ENCODE measurements around the gene MYO5C.
"Not testable (repeated sequence)": the region's sequence is repeated elsewhere in the genome, so short reads cannot be mapped to it uniquely, and the experiment has no call there.

MYO5C gene

DNA sequence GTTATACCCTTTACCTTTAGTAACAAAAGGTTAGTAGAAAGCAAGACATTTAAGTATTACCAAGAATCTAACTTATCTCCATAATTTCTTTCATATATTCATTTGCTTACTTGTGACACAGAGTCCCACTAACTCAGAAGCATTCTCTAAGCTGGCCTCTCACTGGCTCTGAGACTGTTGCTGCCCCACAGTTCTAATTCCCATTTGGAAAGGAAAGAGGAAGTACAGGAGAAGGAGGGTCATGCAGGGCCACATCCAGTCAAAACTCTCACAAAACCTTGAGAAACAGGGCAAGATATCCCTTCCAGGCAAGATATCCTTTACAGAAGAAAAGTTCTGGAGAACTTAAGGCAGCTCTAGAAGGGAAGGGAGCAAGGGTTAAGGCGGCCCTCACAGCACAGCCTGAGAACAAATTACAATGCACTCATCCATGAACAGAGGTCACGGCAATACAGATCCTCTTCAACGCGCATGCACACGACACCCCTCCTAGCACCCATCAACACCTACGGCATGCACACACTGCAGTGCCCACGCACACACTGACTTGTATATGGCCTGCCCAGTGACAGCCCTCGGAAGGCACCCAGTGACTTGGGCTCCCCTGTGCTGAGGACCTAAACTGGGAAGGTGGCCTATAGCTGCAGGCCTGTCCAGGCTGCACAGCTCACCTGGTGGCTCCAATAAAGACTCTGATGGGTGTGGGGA, 13.0 kb upstream of the MYO5C start:
- DNase-seq (ENCODE audit: low spot score) = no peak

DNA sequence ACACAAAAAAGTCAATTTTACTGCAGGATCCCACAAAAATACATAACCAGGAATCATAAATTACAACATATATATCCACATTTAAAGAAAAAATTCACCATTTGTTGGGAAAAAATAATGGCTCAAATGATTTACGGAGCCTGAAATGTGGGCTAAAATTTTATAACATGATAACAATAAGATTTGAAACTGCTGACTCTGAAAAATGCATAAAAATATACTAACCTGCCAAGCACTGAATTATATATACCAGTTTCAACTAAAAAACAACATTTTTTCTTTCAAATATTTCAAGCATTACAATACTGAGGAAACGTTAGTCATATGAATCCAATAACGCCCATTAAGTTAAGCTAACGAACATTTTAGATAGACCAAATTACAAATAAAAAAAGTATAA, 12.2 kb upstream of the MYO5C start:
- DNase-seq (ENCODE audit: low spot score) = no peak

GRCh38 chr15:52306270-52306669, 10.7 kb upstream of the MYO5C start:
- no peak for DNase-seq (ENCODE audit: low spot score)

GRCh38 chr15:52303093-52303772, 7.6 kb upstream of the MYO5C start:
- no peak for DNase-seq (ENCODE audit: low spot score)

GRCh38 chr15:52301265-52301847, 5.8 kb upstream of the MYO5C start:
- DNase-seq (ENCODE audit: low spot score) = no peak

DNA sequence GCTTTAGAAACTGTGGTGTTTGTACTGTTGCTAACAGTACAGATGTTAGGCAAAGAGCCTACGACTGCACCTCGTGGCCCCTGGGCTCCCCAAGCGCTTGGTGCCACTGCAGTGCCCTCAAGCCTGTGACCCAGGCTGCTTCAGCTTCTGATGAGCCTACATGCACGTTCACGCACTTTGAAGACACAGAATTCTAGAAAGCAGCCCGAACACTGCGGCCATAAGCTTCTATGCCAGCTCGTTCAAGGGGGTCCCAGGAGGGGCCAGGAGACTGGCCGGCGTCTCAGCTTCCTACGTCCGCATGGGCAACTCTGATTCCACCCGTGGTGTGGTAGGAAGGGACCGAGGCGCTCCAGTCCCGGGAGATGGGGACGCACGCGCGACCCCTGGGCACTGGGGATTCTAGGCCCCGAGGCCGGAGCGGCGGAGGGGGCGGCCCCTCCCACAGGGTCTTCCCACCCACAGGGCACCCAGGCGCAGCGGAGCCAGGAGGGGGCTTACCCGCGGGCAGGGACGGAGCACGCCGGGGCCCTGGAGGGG, 653 bp downstream of the MYO5C start:
- DNase-seq (ENCODE audit: low spot score) = peak; percentile 23

DNA sequence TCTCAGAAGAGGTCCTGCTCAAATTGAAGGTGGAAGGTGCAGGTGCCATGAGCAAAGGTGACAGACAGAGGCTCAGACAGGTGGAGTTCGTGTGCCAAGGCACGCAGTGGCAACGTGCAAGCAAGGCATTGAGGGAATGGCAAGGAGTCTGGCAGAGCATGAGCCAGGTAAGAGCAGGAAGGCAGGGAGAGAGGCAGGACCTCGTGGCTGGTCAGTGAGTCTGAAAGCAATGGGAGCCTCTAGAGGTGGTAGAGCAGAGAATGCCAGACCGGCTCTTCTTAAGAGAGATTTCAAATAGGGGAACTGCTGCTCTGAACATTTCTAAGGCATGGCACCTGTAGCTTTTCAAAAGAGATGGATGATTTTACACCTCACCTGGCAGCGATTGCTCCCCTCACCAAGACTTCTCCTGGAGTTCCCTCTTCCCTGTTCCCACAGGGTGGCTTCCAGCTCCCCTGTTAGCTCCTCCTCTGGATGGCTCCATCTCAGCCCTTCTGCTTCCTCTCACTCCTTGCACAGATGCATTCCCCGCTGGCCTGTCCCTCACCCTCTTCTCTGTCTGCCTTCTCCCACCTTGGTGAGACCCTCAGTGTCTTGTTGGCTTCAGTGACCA, 2.7 kb downstream of the MYO5C start:
- DNase-seq (ENCODE audit: low spot score) = no peak

DNA sequence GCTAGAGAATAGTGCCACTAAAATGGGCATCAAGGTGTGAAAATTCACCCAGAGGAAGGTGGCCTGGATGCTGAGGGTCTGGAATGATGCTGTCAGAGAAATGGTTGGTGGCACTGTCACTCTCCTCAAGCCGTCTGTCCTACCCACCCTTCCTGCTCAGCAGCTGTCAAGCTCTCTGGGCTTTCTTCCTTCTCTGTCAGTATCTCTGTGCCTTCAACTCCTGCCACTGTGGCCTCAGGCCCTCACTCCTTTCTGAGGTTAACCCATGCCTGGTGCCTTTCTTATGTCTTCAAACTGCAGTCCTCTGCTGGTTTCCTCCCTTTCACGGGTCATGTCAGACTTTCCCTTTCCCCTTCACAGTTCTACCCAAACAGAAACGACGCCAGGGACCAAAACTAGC, 4.4 kb downstream of the MYO5C start:
- DNase-seq (ENCODE audit: low spot score) = no peak

GRCh38 chr15:52290800-52291199, 4.8 kb downstream of the MYO5C start:
- no peak for DNase-seq (ENCODE audit: low spot score)

- DNase-seq (ENCODE audit: low spot score) = no peak
Observed at GRCh38 chr15:52290329-52290728, 5.3 kb downstream of the MYO5C start.

DNA sequence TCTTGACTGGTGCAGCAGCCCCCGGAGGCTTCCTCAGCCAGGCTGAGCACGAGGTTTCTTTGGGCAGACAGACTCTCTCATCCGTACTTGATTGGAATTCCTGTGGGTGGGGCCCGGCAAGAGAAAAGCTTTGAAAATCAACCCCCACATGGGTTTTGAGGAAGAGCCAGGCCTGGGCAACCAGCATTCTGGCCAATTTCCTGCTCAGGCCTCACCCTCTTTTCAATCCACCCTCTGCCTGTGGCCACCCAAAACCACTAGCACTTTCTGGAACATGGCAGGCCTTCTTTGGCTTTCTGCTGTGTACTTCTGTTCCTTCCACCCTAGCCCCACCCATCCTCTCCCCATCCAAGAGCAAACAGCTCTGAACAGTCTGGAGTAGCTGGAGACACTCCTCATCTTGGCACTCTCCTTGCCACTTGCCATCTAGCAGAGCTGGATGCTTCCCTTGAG, 5.9 kb downstream of the MYO5C start:
- peak; percentile 17 for DNase-seq (ENCODE audit: low spot score)

GRCh38 chr15:52288986-52289385, 6.6 kb downstream of the MYO5C start:
- no peak for DNase-seq (ENCODE audit: low spot score)

- no peak for DNase-seq (ENCODE audit: low spot score)
Observed at GRCh38 chr15:52288051-52288942, 7.3 kb downstream of the MYO5C start.

DNA sequence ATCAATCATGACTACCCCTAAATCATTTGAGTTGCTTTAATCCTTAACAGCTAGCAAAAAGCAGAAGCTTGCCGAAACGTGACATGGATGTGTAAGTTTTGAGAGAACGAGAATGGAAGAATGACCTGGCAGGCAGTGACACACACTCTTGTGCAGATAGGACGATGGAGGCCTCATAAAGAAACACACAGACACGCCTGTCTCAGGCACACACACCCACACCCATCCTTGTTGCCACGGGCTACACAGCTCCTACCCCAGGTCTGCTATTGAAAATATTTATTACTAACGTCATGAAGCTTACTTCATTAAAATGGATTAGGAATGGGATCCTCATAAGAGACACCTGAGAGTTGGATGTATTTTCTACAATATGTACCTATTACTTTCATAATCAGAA, 8.5 kb downstream of the MYO5C start:
- no peak for DNase-seq (ENCODE audit: low spot score)

- DNase-seq (ENCODE audit: low spot score) = not testable (repeated sequence)
Observed at GRCh38 chr15:52285941-52286340, 9.7 kb downstream of the MYO5C start.

DNA sequence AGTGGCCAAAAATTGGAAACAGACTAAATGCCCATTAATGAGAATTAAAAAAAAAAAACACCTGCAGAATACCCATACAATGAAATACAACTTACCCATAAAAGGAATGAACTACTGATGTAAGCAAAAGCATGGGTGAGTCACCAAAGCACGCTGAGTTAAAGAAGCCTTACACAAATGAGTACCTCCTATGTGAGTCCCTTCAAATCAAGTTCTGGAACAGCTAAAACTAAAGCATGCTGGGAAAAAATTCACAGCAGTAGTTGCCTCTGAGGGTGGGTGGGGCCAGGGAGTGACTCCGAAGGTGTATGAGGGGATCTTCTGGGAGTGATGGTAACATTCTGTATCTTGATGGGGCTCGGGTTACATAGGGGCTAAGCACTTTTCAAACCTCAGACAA, 11.4 kb downstream of the MYO5C start:
- DNase-seq (ENCODE audit: low spot score) = no peak

DNA sequence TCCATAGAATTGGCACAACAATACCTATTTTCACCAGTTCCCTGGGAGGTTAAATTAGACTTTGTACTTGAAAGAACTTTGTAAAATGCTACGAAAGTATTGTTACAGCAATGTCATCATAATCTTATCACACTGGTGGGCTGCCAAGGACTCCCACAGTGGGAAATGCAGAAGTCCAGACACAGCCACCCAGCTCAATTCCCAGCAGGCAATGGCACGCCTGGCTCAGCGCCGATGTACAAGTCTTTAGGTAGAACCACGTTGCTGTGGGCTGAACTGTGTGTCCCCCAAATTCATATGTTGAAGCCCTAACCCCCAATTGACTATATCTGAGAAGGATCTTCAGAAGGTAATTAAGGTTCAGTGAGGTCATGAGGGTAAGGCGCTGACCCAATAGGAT, 12.3 kb downstream of the MYO5C start:
- DNase-seq (ENCODE audit: low spot score) = no peak

GRCh38 chr15:52282418-52282817, 13.2 kb downstream of the MYO5C start:
- DNase-seq (ENCODE audit: low spot score) = no peak

GRCh38 chr15:52281085-52282035, 14.2 kb downstream of the MYO5C start:
- DNase-seq (ENCODE audit: low spot score) = no peak

GRCh38 chr15:52280326-52281084, 15.1 kb downstream of the MYO5C start:
- no peak for DNase-seq (ENCODE audit: low spot score)

Data from GM03348 (cell line).